Measurements from ENCODE around the gene ELMO3.

DNA sequence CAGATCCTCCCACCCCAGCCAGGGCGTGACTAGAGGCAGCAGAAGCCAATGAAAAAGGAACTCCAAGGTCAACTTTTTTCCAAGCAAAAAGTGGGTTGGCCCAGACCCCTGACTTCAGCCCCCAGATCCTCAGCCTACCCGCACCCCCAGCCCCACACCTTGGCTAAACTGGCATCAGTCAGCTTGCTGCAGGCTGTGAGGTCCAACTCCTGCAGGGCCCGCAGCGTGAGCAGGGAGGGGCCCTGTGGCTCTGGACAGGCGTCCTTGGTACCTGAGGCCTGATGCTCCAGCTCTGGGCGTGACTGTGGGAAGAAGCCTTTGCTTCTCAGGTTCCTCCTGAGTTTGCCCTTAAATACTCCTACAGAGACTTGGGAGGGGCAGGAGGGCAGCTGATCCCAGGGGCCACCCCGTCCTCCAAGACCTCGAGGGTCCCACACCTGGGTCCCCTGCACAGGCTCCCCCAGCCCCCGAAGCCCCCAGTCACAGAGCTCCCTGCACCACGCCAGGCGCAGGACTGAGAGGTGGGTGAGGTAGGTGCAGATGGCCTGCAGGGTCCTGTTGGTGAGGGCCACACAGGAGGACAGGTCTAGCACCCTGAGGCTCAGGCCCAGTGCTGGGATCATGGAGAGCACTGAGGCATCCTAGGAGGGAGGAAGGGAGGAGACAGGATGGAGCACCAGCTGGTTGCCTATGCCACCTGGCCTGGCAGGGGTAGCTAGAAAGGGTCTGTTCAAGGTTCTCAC lies 9.4 kb downstream of the ELMO3 start:
- TF ChIP-seq, protein P1, sequence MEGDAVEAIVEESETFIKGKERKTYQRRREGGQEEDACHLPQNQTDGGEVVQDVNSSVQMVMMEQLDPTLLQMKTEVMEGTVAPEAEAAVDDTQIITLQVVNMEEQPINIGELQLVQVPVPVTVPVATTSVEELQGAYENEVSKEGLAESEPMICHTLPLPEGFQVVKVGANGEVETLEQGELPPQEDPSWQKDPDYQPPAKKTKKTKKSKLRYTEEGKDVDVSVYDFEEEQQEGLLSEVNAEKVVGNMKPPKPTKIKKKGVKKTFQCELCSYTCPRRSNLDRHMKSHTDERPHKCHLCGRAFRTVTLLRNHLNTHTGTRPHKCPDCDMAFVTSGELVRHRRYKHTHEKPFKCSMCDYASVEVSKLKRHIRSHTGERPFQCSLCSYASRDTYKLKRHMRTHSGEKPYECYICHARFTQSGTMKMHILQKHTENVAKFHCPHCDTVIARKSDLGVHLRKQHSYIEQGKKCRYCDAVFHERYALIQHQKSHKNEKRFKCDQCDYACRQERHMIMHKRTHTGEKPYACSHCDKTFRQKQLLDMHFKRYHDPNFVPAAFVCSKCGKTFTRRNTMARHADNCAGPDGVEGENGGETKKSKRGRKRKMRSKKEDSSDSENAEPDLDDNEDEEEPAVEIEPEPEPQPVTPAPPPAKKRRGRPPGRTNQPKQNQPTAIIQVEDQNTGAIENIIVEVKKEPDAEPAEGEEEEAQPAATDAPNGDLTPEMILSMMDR (IDR thresholded peaks at IDR 0.05 in 4 of 5, conservative IDR thresholded peaks at IDR 0.05 in 1 of 5): no peak
- no peak for TF ChIP-seq POLR2A (IDR thresholded peaks at IDR 0.05)
